B cell (primary cell): ENCODE results near the gene SNX11. TPM values are rescaled to one million over a fixed set of nuclear protein-coding genes. Genes with fewer than 3 reads are reported as not detected.

Experiments
- ATAC-seq: fragments of 200-7000 bp; cut with Tn5 transposase; one replicate; pipeline ENCODE4 v1.10.0; 2021; ENCODE audit warnings: low read depth, mild to moderate bottlenecking, moderate number of reproducible peaks, moderate library complexity
- CTCF ChIA-PET: fragments of 350-600 bp; sonication (Branson Sonifier 250); formaldehyde crosslinking; loops from one replicate; lab custom pipeline; 2021; ENCODE audit warnings: antibody characterized with exemption, inconsistent platforms; lab: Charles Lee
- POLR2A ChIA-PET: fragments of 350-600 bp; sonication (Branson Sonifier 250); formaldehyde crosslinking; loops from one replicate; lab custom pipeline; 2021; ENCODE audit warnings: antibody characterized with exemption; lab: Charles Lee
- DNase-seq: peaks from one replicate; pipeline ENCODE4 v3.0.0; 2013
- H2AFZ ChIP-seq: 2 replicates; pipeline ENCODE4 v1.6.1; 2012; ENCODE audit warnings: mild to moderate bottlenecking, low read depth, low read length; ENCODE audit not compliant: insufficient read depth, poor library complexity, severe bottlenecking
- H3K27ac ChIP-seq, 2 donors: 1 replicate in 1 of 2; 2 replicates in 1 of 2; pipeline ENCODE4 v1.5.1; 2012 to 2013; ENCODE audit warnings: low read length in 2 of 2, mild to moderate bottlenecking in 2 of 2, moderate library complexity in 1 of 2
- H3K27me3 ChIP-seq, 4 experiments: fragments of 200-600 bp in 1 of 4; sonication (generic) in 1 of 4; replicated peaks in 1 of 4; 1 replicate in 2 of 4; 2 replicates in 2 of 4; pipeline versions ENCODE4 v1.6.1 to v1.7.0; 2013 to 2016; ENCODE audit warnings: low read length in 3 of 4, mild to moderate bottlenecking in 2 of 4, mixed read lengths in 1 of 4, moderate library complexity in 1 of 4; ENCODE audit not compliant: insufficient read depth in 4 of 4, control insufficient read depth in 3 of 4; ENCODE audit errors: control extremely low read depth in 1 of 4
- H3K36me3 ChIP-seq, 2 experiments: replicated peaks in 1 of 2; 1 replicate in 1 of 2; 2 replicates in 1 of 2; pipeline versions ENCODE4 v1.6.1 to v1.7.1; 2013; ENCODE audit warnings: low read length in 1 of 2; ENCODE audit not compliant: insufficient read depth in 2 of 2, control insufficient read depth in 1 of 2; ENCODE audit errors: control extremely low read depth in 1 of 2, extremely low read depth in 1 of 2
- H3K4me1 ChIP-seq, 2 donors: fragments of 200-600 bp in 1 of 2; sonication (generic) in 1 of 2; 1 replicate in 1 of 2; 2 replicates in 1 of 2; pipeline versions ENCODE4 v1.5.1 to v1.6.1; 2013 to 2017; ENCODE audit warnings: low read length in 2 of 2; ENCODE audit not compliant: control insufficient read depth in 2 of 2, insufficient read depth in 2 of 2
- H3K4me2 ChIP-seq: replicated peaks from 2 replicates; pipeline ENCODE3; 2012; ENCODE audit warnings: mild to moderate bottlenecking, low read depth, low read length; ENCODE audit not compliant: poor library complexity, severe bottlenecking
- H3K4me3 ChIP-seq, 5 experiments: fragments of 200-600 bp in 1 of 5; sonication (generic) in 1 of 5; 1 replicate in 3 of 5; 2 replicates in 2 of 5; pipeline versions ENCODE4 v1.5.1 to v1.7.0; 2011 to 2016; ENCODE audit warnings: low read length in 4 of 5, mild to moderate bottlenecking in 4 of 5, low read depth in 2 of 5, control low read depth in 1 of 5, moderate library complexity in 1 of 5; ENCODE audit not compliant: insufficient read depth in 1 of 5; ENCODE audit errors: control extremely low read depth in 1 of 5, extremely low read depth in 1 of 5
- H3K79me2 ChIP-seq: fragments of 200-600 bp; sonication (generic); one replicate; pipeline ENCODE4 v1.6.0; 2016; ENCODE audit warnings: low read length; ENCODE audit not compliant: control insufficient read depth, insufficient read depth
- H3K9ac ChIP-seq: fragments of 200-600 bp; sonication (generic); 2 replicates; pipeline ENCODE4 v1.6.1; 2017; ENCODE audit warnings: mild to moderate bottlenecking, low read length, moderate library complexity
- H3K9me3 ChIP-seq, 3 donors: one replicate each; pipeline versions ENCODE4 v1.6.1 to v1.7.1; 2013; ENCODE audit warnings: low read length in 2 of 3; ENCODE audit not compliant: control insufficient read depth in 2 of 3, insufficient read depth in 1 of 3; ENCODE audit errors: control extremely low read depth in 1 of 3
- H4K20me1 ChIP-seq: 2 replicates; pipeline ENCODE4 v1.6.0; 2012; ENCODE audit warnings: mild to moderate bottlenecking, low read length; ENCODE audit not compliant: insufficient read depth, control insufficient read depth, poor library complexity, severe bottlenecking
- H3K27ac Mint-ChIP-seq: one replicate; pipeline ENCODE4 v1.8.0; 2021; ENCODE audit warnings: mixed read lengths
- H3K27me3 Mint-ChIP-seq: one replicate; pipeline ENCODE4 v1.8.0; 2021; ENCODE audit warnings: mixed read lengths
- H3K4me1 Mint-ChIP-seq: one replicate; pipeline ENCODE4 v1.8.0; 2021; ENCODE audit warnings: mixed read lengths
- H3K4me3 Mint-ChIP-seq: one replicate; pipeline ENCODE4 v1.8.0; 2021; ENCODE audit warnings: mixed read lengths
- H3K9me3 Mint-ChIP-seq: one replicate; pipeline ENCODE4 v1.8.0; 2022; ENCODE audit warnings: mixed read lengths; ENCODE audit not compliant: insufficient read depth
- CTCF ChIP-seq: fragments of 200-600 bp; IDR thresholded peaks from one replicate; pipeline ENCODE4 v1.8.0; 2022; ENCODE audit warnings: antibody characterized with exemption, mild to moderate bottlenecking
- EZH2 ChIP-seq: IDR thresholded peaks from 2 replicates; pipeline ENCODE4 v1.6.1; 2012; ENCODE audit warnings: borderline replicate concordance, low read depth, mild to moderate bottlenecking, moderate library complexity, low read length; ENCODE audit not compliant: insufficient read depth, poor library complexity, severe bottlenecking
- WGBS: methylation state at CpG from one replicate; pipeline ENCODE4 v1.1.5; 2013; ENCODE audit warnings: missing lambda C conversion rate; ENCODE audit not compliant: insufficient coverage; 5-methylcytosine and 5-hydroxymethylcytosine counted together
- intact Hi-C: fragments of 100-400 bp; cut with micrococcal nuclease; formaldehyde crosslinking; loops from one replicate; pipeline ENCODE4 v1.10.0; 2022
- polyA plus RNA-seq: library from polyadenylated mRNA; depleted of rRNA; stranded (reverse); fragments of >200 nt; gene quantifications from 2 replicates; pipeline ENCODE4 v1.2.3, GENCODE V29; 2012
- total RNA-seq, 2 donors: library from RNA; stranded (reverse); fragments of 120-200 nt in 1 of 2; gene quantifications; 1 replicate in 1 of 2; 2 replicates in 1 of 2; pipeline versions ENCODE4 v1.2.3 to v1.2.4, GENCODE V29; 2013 to 2022

SNX11 gene
- total and polyA plus RNA-seq, 2 donors (not counting 1 experiment from before 2014, with no cell fraction given) = 25.6 to 42.0 TPM

- no peak for ATAC-seq
- H3K4me3 ChIP-seq = no peak overlapping the region
- H3K27ac ChIP-seq = no peak overlapping the region
- no peaks in the 10 kb centered on the region for H3K9me3 Mint-ChIP-seq
- H3K4me3 Mint-ChIP-seq = no peak overlapping the region
- peaks cover 6% of the 10 kb centered on the region for H3K79me2 ChIP-seq
- POLR2A ChIA-PET = no interaction called here
- CTCF ChIA-PET = interaction anchor here (0.6 to 5.0 kb wide), 11 partner anchors 9 to 208 kb away, joined by 3 to 42 read pairs (median 4); no protein-coding TSS in a partner anchor
- H4K20me1 ChIP-seq = peaks cover 11% of the 10 kb centered on the region
- H3K27me3 ChIP-seq = no peaks in the 10 kb centered on the region
- H3K4me2 ChIP-seq = no peak overlapping the region
- H3K4me1 Mint-ChIP-seq = no peaks in the 10 kb centered on the region
- 100% methylated on average over 2 of the region's 4 CpGs for WGBS
- no peaks in the 10 kb centered on the region for H3K9me3 ChIP-seq
- H3K4me1 ChIP-seq = no peaks in the 10 kb centered on the region
- intact Hi-C loops = no loop called here
- H3K27ac Mint-ChIP-seq = no peak overlapping the region
- DNase-seq = no peak
- H3K9ac ChIP-seq = no peak overlapping the region
- no peak for TF ChIP-seq EZH2
- no peak for TF ChIP-seq CTCF
- H3K27me3 Mint-ChIP-seq = no peaks in the 10 kb centered on the region
- no peak overlapping the region for H2AFZ ChIP-seq
- peaks cover 10 to 60% of the 10 kb centered on the region in 2 experiments for H3K36me3 ChIP-seq
Observed at GRCh38 chr17:48123776-48124388, 16.3 kb downstream of the SNX11 start.

DNA sequence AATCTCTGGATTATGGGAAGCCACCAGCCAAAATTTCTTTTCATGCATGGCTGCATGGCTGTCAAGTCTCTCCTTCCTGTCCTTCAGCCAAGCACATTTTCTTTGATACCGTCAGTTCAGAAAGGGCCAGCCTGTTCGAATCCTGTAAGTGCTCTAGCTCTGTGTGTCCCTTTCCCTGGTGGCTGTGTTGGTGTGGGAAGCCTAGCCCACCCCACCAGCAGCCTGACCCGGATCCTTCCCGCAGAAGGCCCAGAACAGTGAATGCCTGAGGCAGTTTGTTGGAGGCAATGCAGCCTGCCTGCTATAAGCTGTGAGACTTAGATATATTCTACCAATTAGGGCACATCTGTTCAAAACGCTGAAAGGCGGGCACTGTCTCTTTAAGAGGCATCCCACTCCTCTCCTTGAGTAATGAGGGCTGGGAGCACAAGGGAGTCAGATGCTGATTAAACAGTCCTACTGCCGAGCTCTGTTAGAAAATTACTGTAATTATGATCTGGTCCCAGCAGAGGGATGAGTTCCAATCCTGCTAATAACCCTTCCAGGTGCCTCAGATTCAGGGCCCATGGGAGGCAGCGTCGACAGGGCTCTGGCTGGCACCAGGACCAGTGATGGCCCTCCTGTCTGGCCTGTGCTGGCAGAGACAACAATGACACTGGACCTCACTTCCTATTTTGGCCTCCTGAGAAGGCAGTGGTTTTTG is 18.4 kb downstream of the SNX11 start:
- H3K27ac ChIP-seq = no peak overlapping the region
- no peaks in the 10 kb centered on the region for H3K9me3 ChIP-seq
- 100% methylated on average over 2 of the region's 9 CpGs for WGBS
- Mint-ChIP-seq H3K4me1 (no peaks in the 10 kb centered on the region), H3K27ac (no peak overlapping the region), H3K4me3 (no peak overlapping the region), H3K9me3 (no peaks in the 10 kb centered on the region), H3K27me3 (no peaks in the 10 kb centered on the region)
- ChIA-PET CTCF (interaction anchor here (1.0 to 5.0 kb wide), 2 partner anchors 26 to 45 kb away, joined by 3 to 42 read pairs; no protein-coding TSS in a partner anchor), POLR2A (interaction anchor here (1.2 kb wide), 1 partner anchor 14 kb away, joined by 11 read pairs; no protein-coding TSS in a partner anchor)
- peaks cover 9 to 48% of the 10 kb centered on the region in 2 experiments for H3K36me3 ChIP-seq
- TF ChIP-seq EZH2 (no peak), CTCF (no peak)
- no peaks in the 10 kb centered on the region for H3K79me2 ChIP-seq
- H3K9ac ChIP-seq = no peak overlapping the region
- H3K4me2 ChIP-seq = no peak overlapping the region
- intact Hi-C loops = no loop called here
- H3K4me1 ChIP-seq = no peaks in the 10 kb centered on the region
- peaks cover 11% of the 10 kb centered on the region for H4K20me1 ChIP-seq
- no peak for ATAC-seq
- no peak overlapping the region for H2AFZ ChIP-seq
- no peaks in the 10 kb centered on the region for H3K27me3 ChIP-seq
- H3K4me3 ChIP-seq = no peak overlapping the region
- no peak for DNase-seq
